Measurements from ENCODE around the gene BRIP1. TPM values are rescaled to one million over a fixed set of nuclear protein-coding genes. Genes with fewer than 3 reads are reported as not detected.

Gene BRIP1
- total and polyA plus RNA-seq, 2 experiments from 2014 or later, result 8.0 to 23.1 TPM

- no peak for TF ChIP-seq REST (IDR thresholded peaks at IDR 0.05; ENCODE audit: unreplicated experiment)
Observed at GRCh38 chr17:61657338-61657737, 206.0 kb downstream of the BRIP1 start (continued).

GRCh38 chr17:61656721-61657217 is 206.6 kb downstream of the BRIP1 start:
- no peaks in the 10 kb centered on the region for H3K4me1 Mint-ChIP-seq
- no peak overlapping the region for H3K27ac Mint-ChIP-seq
- H3K36me3 Mint-ChIP-seq (ENCODE audit: low read depth), result no peaks in the 10 kb centered on the region
- H3K27me3 ChIP-seq (ENCODE audit: insufficient read depth), result no peaks in the 10 kb centered on the region
- no peak overlapping the region for H2AFZ ChIP-seq
- no peaks in the 10 kb centered on the region for H3K79me2 ChIP-seq (replicated peaks; ENCODE audit: insufficient read depth)
- H3K4me1 ChIP-seq (ENCODE audit: insufficient read depth), result no peaks in the 10 kb centered on the region
- no peak for DNase-seq (ENCODE audit: low spot score)
- H3K36me3 ChIP-seq (ENCODE audit: insufficient read depth), result no peaks in the 10 kb centered on the region
- no peak overlapping the region for H3K4me2 ChIP-seq
- H3K4me3 Mint-ChIP-seq, result no peak overlapping the region
- no peak overlapping the region for H3K27ac ChIP-seq (ENCODE audit: low read depth)
- no peaks in the 10 kb centered on the region for H3F3A ChIP-seq (replicated peaks; ENCODE audit: low read depth)
- peaks cover 2% of the 10 kb centered on the region for H3K27me3 Mint-ChIP-seq (ENCODE audit: insufficient read depth, low read depth, poor library complexity)
- no peak overlapping the region for H3K4me3 ChIP-seq
- H3K9me3 Mint-ChIP-seq, result peaks cover 5% of the 10 kb centered on the region; the same call in 2 of the 3 replicates
- H3K9me2 ChIP-seq (ENCODE audit: insufficient read depth), result no peaks in the 10 kb centered on the region
- H4K20me1 ChIP-seq (replicated peaks; ENCODE audit: insufficient read depth), result no peaks in the 10 kb centered on the region
- no peak for ATAC-seq
- TF ChIP-seq EZH2phosphoT487 (IDR thresholded peaks at IDR 0.05; ENCODE audit: unreplicated experiment) (no peak), ZNF114 (CRISPR knock-in tag; IDR thresholded peaks at IDR 0.05) (no peak), POLR2AphosphoS5 (IDR thresholded peaks at IDR 0.05; ENCODE audit: low read depth) (no peak), ZNF331 (CRISPR knock-in tag; IDR thresholded peaks at IDR 0.05; ENCODE audit: low read depth) (no peak), EZH2 (IDR thresholded peaks at IDR 0.05; ENCODE audit: low read depth, unreplicated experiment) (no peak), ETS1 (IDR thresholded peaks at IDR 0.05) (no peak), STAT1 (IDR thresholded peaks at IDR 0.05; ENCODE audit: unreplicated experiment) (no peak), CTCF (conservative IDR thresholded peaks at IDR 0.05; ENCODE audit: low read depth in 2 of 2) (no peak), JUNB (IDR thresholded peaks at IDR 0.05; ENCODE audit: unreplicated experiment) (no peak), NANOG (IDR thresholded peaks at IDR 0.05; ENCODE audit: borderline replicate concordance) (no peak), CREB1 (CRISPR knock-in tag; IDR thresholded peaks at IDR 0.05; ENCODE audit: low read depth) (no peak), REST (IDR thresholded peaks at IDR 0.05; ENCODE audit: unreplicated experiment) (no peak)

All from GM23338 (cell line).